SH-SY5Y (cell line): ENCODE measurements around the gene ZSCAN5A.

Source experiments
- GATA2 ChIP-seq: IDR thresholded peaks from 2 replicates; pipeline ENCODE4 v1.6.1; 2011; ENCODE audit warnings: mild to moderate bottlenecking, low read depth, low read length
- GATA3 ChIP-seq: IDR thresholded peaks from 2 replicates; pipeline ENCODE4 v1.6.1; 2011; ENCODE audit warnings: low read depth, mild to moderate bottlenecking, low read length, moderate library complexity

DNA sequence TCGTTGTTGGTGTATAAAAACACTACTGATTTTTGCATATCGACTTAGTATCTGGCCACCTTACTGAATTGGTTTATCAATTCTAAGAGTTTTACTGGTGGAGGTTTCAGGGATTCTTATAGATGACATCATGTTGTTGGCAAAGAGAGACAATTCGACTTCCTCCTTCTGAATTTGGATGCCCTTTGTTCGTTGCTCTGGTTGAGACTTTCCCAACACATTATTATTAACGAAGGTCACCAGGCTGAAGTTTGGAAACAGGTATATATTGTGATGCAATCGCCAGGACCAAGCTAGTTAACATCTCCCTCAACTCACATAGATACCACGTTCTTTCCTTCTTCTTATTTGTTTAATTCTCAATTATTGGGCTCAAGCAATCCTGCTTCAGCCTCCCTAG, 115.0 kb downstream of the ZSCAN5A start:
- TF ChIP-seq GATA2 (no peak), GATA3 (no peak)
